Neural crest cell (in vitro differentiated cells): ENCODE measurements around the gene GUCY1A2. TPM values are rescaled to one million over a fixed set of nuclear protein-coding genes. Genes with fewer than 3 reads are reported as not detected.

Source experiments
- DNase-seq: peaks from one replicate; pipeline ENCODE4 v3.0.0; 2021; ENCODE audit warnings: low read depth, mixed read lengths, low spot score
- H3K27ac Mint-ChIP-seq: one replicate; pipeline ENCODE4 v1.8.0; 2021; ENCODE audit warnings: mild to moderate bottlenecking, mixed read lengths; ENCODE audit not compliant: unreplicated experiment
- H3K27me3 Mint-ChIP-seq: 2 replicates; pipeline ENCODE4 v1.8.0; 2021; ENCODE audit warnings: low read depth, mild to moderate bottlenecking, mixed read lengths
- H3K36me3 Mint-ChIP-seq: 2 replicates; pipeline ENCODE4 v1.8.0; 2021; ENCODE audit warnings: low read depth, mild to moderate bottlenecking, mixed read lengths
- H3K4me1 Mint-ChIP-seq: 2 replicates; pipeline ENCODE4 v1.8.0; 2021; ENCODE audit warnings: mixed read lengths
- H3K4me3 Mint-ChIP-seq: one replicate; pipeline ENCODE4 v1.8.0; 2021; ENCODE audit warnings: mild to moderate bottlenecking, mixed read lengths
- H3K9me3 Mint-ChIP-seq: 2 replicates; pipeline ENCODE4 v1.8.0; 2021; ENCODE audit warnings: mixed read lengths
- CTCF ChIP-seq: fragments of 200-600 bp; sonication (generic); conservative IDR thresholded peaks from 2 replicates; pipeline ENCODE4 v1.5.0; 2021; ENCODE audit warnings: antibody characterized with exemption, mild to moderate bottlenecking
- total RNA-seq: library from RNA; stranded (reverse); gene quantifications from 2 replicates; pipeline ENCODE4 v1.2.1, GENCODE V29; 2021

Gene GUCY1A2
- total RNA-seq, 1 donor from 2014 or later: 4.0 TPM

- Mint-ChIP-seq H3K9me3 (peaks cover 2% of the 10 kb centered on the region), H3K27me3 (no peaks in the 10 kb centered on the region), H3K4me3 (no peak overlapping the region), H3K36me3 (no peaks in the 10 kb centered on the region), H3K27ac (no peak overlapping the region), H3K4me1 (no peaks in the 10 kb centered on the region)
- no peak for DNase-seq
- TF ChIP-seq CTCF: no peak
These were observed 289.9 kb downstream of the GUCY1A2 start for GRCh38 chr11:106728379-106728778.

- peaks cover 2% of the 10 kb centered on the region for H3K9me3 Mint-ChIP-seq
- H3K36me3 Mint-ChIP-seq: no peaks in the 10 kb centered on the region
- no peak overlapping the region for H3K27ac Mint-ChIP-seq
- no peak overlapping the region for H3K4me3 Mint-ChIP-seq
- no peaks in the 10 kb centered on the region for H3K4me1 Mint-ChIP-seq
- no peaks in the 10 kb centered on the region for H3K27me3 Mint-ChIP-seq
- no peak for DNase-seq
- TF ChIP-seq CTCF: no peak
These were observed 291.0 kb downstream of the GUCY1A2 start for GRCh38 chr11:106727256-106727655.

- Mint-ChIP-seq H3K4me1 (no peaks in the 10 kb centered on the region), H3K9me3 (no peaks in the 10 kb centered on the region), H3K27me3 (no peaks in the 10 kb centered on the region), H3K4me3 (no peak overlapping the region), H3K36me3 (no peaks in the 10 kb centered on the region), H3K27ac (no peak overlapping the region)
- TF ChIP-seq CTCF: no peak
- DNase-seq: no peak
These were observed 293.9 kb downstream of the GUCY1A2 start for GRCh38 chr11:106724293-106724892.

- no peak for TF ChIP-seq CTCF
- no peak overlapping the region for H3K27ac Mint-ChIP-seq
- no peaks in the 10 kb centered on the region for H3K27me3 Mint-ChIP-seq
- no peaks in the 10 kb centered on the region for H3K9me3 Mint-ChIP-seq
- no peak for DNase-seq
- no peaks in the 10 kb centered on the region for H3K4me1 Mint-ChIP-seq
- no peaks in the 10 kb centered on the region for H3K36me3 Mint-ChIP-seq
- no peak overlapping the region for H3K4me3 Mint-ChIP-seq
These were observed 295.2 kb downstream of the GUCY1A2 start for GRCh38 chr11:106723071-106723470.

GRCh38 chr11:106717222-106717621 lies 301.1 kb downstream of the GUCY1A2 start:
- no peaks in the 10 kb centered on the region for H3K36me3 Mint-ChIP-seq
- no peak overlapping the region for H3K27ac Mint-ChIP-seq
- no peak for TF ChIP-seq CTCF
- H3K27me3 Mint-ChIP-seq: no peaks in the 10 kb centered on the region
- DNase-seq: no peak
- H3K4me1 Mint-ChIP-seq: no peaks in the 10 kb centered on the region
- H3K9me3 Mint-ChIP-seq: no peaks in the 10 kb centered on the region
- no peak overlapping the region for H3K4me3 Mint-ChIP-seq
